Activated CD8-positive, alpha-beta memory T cell treated with anti-CD3 and anti-CD28 coated beads, Interleukin-2, amount 50 U/mL, for 1 hour (primary cell): ENCODE measurements around the gene NT5C.

Experiments
- DNase-seq: peaks from one replicate; pipeline ENCODE4 v3.0.0-alpha.2; 2020; ENCODE audit errors: extremely low read depth

The NT5C gene

GRCh38 chr17:75116737-75117136 is 14.8 kb downstream of the NT5C start:
- no peak for DNase-seq

- DNase-seq: no peak
Measured at GRCh38 chr17:75115555-75115954, 16.0 kb downstream of the NT5C start.

DNA sequence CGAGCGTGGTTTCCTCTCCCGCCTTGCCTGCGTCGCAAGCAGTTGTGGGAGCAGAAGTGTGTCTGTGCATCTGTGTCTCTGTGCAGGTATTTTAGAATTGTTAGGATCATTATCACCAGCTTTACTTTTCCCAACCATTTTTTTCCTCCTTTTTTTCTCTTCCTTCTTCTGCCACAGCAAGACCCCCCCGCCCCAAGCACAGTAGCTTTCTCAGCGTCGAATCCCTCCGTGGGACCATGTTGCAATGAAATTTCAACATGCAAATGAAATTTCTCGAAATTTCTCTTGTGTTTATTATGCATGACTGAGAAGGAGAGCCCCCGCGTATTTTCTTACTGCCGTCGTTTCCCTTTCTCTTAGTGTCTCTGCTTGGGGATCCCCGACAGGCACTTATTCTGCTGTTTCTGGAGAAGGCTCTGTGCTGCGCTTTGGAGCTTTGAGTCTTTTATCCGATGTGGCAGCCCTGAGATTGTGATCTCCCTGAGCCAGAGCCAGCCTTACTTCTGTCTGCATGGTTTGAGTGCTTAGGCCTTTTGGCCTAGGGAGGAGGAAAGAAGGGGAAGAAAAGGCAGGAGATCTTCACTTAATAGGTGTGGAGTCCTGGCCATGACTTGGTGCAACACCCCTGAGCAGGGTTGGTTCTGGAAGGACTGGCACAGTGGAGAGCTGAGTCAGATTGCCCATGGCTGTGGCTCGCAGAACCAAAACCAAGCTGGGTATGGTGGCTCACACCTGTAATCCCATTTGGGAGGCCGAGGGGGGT is 16.8 kb downstream of the NT5C start:
- DNase-seq: no peak

GRCh38 chr17:75113798-75114551 is 17.6 kb downstream of the NT5C start:
- DNase-seq: peak; percentile 87

DNA sequence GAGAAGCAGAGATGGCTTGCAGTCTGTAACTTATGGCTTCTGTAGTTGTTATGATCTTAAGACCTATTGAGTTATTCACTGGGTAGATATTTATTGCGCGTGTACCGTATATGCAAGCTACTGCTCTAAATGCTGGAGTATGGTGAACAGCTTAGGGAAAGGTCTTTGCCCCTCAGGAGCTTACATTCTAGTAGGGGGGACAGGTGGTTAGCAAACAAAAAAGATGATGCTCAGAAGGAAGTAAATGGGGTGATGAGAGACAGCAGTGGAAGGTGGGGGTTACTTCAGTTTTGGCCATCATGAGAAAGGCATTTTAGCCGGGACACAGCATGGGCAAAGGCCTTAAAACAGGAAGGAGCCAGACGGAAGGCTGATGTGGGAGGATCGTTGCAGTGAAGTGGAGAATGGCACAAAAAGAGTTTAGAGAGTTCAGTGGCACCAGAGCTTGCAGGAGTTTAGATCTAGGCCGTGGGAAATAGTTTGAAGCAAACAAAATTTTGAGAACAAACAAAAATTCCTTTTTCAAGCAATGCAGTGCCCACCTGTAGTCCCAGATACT is 19.7 kb downstream of the NT5C start:
- no peak for DNase-seq

DNA sequence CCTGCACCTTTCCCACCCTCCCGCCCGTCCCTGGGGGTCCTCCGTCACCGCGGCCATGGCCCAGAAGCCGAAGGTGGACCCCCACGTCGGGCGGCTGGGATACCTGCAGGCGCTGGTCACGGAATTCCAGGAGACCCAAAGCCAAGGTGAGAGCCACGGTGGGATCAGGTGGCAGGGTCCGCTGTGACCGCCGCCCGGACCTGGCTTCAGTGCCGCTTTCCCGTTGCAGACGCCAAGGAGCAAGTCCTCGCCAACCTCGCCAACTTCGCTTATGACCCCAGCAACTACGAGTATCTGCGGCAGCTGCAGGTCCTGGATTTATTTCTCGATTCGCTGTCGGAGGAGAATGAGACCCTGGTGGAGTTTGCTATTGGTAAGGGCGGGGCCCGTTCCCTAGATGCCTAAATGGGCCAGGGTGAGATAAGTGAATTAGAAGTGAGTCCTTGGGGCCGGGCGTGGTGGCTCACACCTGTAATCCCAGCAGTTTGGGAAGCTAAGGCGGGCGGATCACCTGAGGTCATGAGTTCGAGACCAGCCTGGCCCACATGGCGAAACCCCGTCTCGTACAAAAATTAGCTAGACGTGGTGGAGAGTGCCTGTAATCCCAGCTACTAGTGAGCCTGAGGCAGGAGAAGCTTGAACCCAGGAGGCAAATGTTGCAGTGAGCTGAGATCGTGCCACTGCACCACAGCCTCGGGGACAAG is 21.2 kb downstream of the NT5C start:
- DNase-seq: no peak

DNA sequence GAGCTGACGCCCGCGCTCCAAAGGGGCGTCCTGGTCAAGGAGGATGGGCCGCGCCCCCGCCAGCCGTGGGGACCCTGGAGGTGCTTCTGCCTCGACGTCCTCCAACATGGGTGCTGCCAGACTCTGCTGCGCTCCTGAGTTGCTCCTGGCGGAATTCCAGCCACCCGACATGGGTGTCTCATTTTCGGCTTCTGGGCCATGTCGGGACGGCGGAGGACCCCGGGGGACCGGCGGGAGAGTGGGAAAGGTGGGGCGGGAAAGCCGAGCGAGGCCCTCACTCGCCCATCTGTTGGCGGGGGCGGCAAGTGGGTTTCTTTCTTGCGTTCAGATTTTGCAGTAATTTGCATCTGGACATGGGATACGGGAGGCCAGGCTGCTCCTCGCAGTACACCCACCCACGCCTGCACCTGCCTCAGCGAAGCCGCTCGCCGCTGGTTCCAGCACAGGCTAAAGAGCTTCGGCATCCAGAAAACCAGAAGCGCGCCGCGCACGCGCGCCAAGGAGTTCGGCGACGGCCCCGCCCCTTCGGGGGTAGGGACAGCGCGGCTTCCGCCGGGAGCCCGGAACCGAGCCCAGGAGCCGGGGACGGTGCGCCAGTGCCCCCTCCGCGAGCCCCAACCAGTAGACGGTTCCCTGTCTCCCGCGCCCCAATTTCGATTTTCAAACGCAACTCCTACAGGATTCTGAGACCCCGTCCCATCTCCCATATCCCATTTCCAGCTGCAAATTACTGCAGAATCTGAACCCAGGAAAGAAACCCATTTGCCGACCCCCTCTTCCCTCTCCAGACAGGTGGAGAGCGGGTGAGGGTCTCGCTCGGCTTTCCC is 21.9 kb downstream of the NT5C start, which contains the start of gene ARMC7:
Gene ARMC7 (plus strand): TSS at position 563 of the 827 bp plus-strand sequence. CDS start 320 bp downstream, outside the sequence.
- DNase-seq: peak; percentile 64

- DNase-seq: no peak
Measured at GRCh38 chr17:75109046-75109406, 22.5 kb downstream of the NT5C start.

- DNase-seq: no peak
Measured at GRCh38 chr17:75108193-75108592, 23.3 kb downstream of the NT5C start.

- no peak for DNase-seq
Measured at GRCh38 chr17:75105126-75106080, 26.1 kb downstream of the NT5C start.

- DNase-seq: no peak
Measured at GRCh38 chr17:75103601-75104554, 27.7 kb downstream of the NT5C start.

- DNase-seq: no peak
Measured at GRCh38 chr17:75102385-75102821, 29.1 kb downstream of the NT5C start.

DNA sequence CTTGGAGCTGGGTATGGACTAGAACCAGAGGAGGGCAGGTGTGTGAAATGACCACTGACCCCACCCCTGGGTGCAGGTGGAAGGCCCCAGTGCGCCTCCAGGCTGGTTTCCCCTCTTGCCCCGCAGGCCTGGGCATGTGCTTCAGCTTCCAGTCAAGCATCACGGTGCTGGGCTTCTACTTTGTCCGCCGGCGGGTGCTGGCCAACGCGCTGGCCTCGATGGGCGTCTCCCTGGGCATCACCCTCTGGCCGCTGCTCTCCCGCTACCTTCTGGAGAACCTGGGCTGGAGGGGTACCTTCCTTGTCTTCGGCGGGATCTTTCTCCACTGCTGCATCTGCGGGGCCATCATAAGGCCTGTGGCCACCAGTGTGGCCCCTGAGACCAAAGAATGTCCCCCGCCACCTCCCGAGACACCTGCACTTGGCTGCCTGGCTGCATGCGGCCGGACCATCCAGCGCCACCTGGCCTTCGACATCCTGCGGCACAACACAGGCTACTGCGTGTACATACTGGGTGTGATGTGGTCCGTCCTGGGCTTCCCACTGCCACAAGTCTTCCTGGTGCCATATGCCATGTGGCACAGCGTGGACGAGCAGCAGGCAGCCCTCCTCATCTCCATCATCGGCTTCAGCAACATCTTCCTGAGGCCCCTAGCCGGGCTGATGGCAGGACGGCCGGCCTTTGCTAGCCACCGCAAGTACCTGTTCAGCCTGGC is 31.5 kb downstream of the NT5C start:
- no peak for DNase-seq

DNA sequence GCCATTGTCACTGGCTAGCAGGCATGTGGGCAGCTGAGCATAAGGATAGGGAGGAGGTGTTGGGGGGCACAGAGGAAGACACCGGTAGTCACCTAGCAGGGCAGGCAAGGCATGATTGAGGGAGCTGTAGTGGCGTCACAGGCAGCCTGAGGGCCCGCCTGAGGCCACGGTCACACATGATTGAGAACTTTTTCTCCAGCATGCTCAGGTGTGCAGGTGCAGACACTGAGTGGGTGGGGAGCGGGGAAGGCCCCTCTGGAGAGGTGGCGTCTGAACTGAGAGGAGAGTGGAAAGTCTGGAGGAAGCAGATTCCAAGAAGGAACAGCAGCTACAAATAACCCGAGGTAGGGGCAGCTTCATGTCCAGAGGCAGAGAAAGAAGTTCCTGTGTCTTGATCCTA is 32.7 kb downstream of the NT5C start:
- no peak for DNase-seq

GRCh38 chr17:75097865-75098264 is 33.7 kb downstream of the NT5C start:
- DNase-seq: no peak

GRCh38 chr17:75096082-75096625 is 35.4 kb downstream of the NT5C start:
- DNase-seq: no peak

GRCh38 chr17:75094871-75095399 is 36.6 kb downstream of the NT5C start:
- no peak for DNase-seq
